A204.1 (cell line): ENCODE measurements around the gene APOC1.
"Not testable (repeated sequence)": the region's sequence is repeated elsewhere in the genome, so short reads cannot be mapped to it uniquely, and the experiment has no call there.

Source experiments
- FAIRE-seq: peaks from 2 replicates; lab custom pipeline; 2012; peaks lifted over from hg19 to GRCh38; lab: Jason Lieb, UNC

Gene APOC1

GRCh38 chr19:44889830-44890365, 24.5 kb upstream of the APOC1 start:
- no peak for FAIRE-seq

GRCh38 chr19:44890366-44891015, 23.9 kb upstream of the APOC1 start:
- peak; percentile 99 for FAIRE-seq

DNA sequence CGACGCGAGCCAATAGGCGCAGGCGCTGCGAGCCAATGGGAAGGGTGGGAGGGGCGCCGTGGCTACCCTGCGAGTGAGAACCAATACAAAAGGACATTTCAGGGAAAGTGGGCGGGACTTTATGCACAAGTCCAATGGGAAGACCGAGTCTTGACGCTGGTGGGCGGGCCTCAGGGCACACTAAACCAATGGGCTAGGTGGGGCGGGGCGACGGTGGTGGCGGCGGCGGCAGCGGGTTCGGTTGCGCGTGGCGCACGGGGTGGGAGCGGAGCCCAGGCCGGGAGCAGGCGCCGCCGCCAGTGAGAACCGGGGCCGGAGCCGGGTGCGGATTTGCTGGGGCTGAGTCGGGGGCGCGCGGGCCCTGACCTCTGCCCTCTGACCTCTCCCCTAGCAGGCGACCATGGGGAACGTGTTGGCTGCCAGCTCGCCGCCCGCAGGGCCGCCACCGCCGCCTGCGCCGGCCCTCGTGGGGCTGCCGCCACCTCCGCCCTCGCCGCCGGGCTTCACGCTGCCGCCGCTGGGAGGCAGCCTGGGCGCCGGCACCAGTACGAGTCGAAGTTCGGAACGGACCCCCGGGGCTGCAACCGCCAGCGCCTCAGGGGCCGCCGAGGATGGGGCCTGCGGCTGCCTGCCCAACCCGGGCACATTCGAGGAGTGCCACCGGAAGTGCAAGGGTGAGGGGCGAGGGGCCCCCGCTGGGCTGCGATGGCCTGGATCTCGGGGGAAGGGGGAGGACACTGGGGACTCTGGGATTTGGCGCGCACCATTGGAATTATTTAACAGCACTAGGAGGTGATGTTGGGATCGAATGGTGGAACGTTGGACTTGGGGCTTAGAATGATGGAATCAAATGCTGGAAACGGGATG, 23.2 kb upstream of the APOC1 start, which contains the start of gene TOMM40:
TOMM40 (plus strand) TSS at position 239 of the 867 bp plus-strand sequence; CDS start at position 401, 162 bp downstream.
- no peak for FAIRE-seq

DNA sequence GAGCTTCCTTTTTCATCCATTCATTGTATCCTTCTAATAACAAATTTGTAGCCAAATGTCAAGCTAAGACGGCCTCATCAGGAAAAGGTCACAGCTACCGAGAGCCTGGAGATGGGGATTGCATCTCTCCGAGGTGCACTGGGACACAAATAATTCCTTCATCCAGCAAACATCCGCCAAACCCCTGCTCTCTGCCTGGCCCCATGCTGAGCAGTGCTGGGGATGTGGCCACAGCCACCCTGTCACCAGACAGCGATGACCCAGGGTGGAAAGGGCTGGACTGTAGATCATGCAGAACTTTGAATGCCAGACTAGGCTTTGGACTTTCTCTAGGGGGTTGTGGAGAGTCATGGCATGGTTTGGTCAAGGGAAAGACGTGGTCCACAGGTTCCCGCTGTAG, 21.5 kb upstream of the APOC1 start:
- no peak for FAIRE-seq

GRCh38 chr19:44893332-44894051, 20.9 kb upstream of the APOC1 start:
- no peak for FAIRE-seq

- no peak for FAIRE-seq
Measured at GRCh38 chr19:44894052-44894400, 20.4 kb upstream of the APOC1 start.

DNA sequence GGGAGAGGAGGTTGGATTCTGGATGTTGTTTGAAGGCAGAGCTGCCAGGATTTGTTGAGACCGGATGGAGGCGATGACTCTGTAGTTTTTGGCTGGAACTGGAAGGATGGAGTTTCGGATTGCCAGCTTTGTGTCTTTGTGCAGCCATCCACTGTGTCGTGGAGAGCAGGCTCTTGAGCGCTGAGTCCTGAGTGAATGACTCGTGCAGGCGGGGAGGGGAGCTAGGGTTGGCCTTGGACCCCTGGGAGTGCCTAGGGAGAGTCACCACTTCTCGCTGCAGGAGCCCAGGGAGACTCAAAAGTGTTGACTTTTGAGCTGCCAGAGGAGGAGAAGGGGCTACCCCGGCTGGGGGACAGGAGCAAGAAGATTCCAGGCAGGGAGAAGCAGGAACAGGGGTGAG, 19.5 kb upstream of the APOC1 start:
- FAIRE-seq = no peak

DNA sequence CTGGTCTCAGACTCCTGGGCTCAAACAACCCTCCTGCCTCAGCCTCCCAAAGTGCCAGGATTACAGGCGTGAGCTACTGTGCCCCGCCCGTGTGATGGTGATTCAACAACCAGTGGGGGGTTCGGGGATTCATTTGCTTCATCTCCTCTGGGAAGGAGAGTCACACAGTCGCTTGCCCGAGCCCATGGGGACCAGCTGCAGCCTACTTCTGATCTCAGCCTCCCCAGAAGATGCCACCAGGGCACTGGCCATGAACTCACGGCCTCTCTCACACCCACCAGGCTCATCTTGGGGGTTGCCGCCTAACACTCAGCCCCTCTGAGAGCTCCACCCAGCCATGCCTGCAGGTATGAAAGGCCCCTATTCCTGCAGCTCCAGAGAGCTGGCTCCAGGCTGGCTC, 16.6 kb upstream of the APOC1 start:
- no peak for FAIRE-seq

- FAIRE-seq = no peak
Measured at GRCh38 chr19:44900328-44901244, 13.8 kb upstream of the APOC1 start.

DNA sequence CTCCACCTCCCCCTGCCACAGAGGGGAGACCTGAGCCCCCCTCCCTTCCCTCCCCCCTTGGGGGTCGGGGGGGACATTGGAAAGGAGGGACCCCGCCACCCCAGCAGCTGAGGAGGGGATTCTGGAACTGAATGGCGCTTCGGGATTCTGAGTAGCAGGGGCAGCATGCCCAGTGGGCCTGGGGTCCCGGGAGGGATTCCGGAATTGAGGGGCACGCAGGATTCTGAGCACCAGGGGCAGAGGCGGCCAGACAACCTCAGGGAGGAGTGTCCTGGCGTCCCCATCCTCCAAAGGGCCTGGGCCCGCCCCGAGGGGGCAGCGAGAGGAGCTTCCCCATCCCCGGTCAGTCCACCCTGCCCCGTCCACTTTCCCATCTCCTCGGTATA, 11.2 kb upstream of the APOC1 start:
- FAIRE-seq = no peak

DNA sequence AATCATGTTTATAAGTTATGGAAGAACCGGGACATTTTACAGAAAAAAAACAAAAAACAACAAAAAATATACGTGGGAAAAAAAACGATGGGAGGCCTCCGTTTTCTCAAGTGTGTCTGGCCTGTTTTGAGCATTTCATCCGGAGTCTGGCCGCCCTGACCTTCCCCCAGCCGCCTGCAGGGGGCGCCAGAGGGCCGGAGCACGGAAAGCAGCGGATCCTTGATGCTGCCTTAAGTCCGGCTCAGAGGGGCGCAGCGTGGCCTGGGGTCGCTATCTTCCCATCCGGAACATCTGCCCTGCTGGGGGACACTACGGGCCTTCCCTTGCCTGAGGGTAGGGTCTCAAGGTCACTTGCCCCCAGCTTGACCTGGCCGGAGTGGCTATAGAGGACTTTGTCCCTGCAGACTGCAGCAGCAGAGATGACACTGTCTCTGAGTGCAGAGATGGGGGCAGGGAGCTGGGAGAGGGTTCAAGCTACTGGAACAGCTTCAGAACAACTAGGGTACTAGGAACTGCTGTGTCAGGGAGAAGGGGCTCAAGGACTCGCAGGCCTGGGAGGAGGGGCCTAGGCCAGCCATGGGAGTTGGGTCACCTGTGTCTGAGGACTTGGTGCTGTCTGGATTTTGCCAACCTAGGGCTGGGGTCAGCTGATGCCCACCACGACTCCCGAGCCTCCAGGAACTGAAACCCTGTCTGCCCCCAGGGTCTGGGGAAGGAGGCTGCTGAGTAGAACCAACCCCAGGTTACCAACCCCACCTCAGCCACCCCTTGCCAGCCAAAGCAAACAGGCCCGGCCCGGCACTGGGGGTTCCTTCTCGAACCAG, 10.6 kb upstream of the APOC1 start:
- no peak for FAIRE-seq

DNA sequence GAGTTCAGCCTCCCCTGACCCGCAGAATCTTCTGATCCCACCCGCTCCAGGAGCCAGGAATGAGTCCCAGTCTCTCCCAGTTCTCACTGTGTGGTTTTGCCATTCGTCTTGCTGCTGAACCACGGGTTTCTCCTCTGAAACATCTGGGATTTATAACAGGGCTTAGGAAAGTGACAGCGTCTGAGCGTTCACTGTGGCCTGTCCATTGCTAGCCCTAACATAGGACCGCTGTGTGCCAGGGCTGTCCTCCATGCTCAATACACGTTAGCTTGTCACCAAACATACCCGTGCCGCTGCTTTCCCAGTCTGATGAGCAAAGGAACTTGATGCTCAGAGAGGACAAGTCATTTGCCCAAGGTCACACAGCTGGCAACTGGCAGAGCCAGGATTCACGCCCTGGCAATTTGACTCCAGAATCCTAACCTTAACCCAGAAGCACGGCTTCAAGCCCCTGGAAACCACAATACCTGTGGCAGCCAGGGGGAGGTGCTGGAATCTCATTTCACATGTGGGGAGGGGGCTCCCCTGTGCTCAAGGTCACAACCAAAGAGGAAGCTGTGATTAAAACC, 9.9 kb upstream of the APOC1 start:
- FAIRE-seq = no peak

DNA sequence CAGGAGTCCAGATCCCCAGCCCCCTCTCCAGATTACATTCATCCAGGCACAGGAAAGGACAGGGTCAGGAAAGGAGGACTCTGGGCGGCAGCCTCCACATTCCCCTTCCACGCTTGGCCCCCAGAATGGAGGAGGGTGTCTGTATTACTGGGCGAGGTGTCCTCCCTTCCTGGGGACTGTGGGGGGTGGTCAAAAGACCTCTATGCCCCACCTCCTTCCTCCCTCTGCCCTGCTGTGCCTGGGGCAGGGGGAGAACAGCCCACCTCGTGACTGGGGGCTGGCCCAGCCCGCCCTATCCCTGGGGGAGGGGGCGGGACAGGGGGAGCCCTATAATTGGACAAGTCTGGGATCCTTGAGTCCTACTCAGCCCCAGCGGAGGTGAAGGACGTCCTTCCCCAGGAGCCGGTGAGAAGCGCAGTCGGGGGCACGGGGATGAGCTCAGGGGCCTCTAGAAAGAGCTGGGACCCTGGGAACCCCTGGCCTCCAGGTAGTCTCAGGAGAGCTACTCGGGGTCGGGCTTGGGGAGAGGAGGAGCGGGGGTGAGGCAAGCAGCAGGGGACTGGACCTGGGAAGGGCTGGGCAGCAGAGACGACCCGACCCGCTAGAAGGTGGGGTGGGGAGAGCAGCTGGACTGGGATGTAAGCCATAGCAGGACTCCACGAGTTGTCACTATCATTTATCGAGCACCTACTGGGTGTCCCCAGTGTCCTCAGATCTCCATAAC, 8.8 kb upstream of the APOC1 start, which contains the start of gene APOE:
APOE (plus strand) TSS at position 360 of the 724 bp plus-strand sequence. CDS start 829 bp downstream, outside the sequence.
- no peak for FAIRE-seq

DNA sequence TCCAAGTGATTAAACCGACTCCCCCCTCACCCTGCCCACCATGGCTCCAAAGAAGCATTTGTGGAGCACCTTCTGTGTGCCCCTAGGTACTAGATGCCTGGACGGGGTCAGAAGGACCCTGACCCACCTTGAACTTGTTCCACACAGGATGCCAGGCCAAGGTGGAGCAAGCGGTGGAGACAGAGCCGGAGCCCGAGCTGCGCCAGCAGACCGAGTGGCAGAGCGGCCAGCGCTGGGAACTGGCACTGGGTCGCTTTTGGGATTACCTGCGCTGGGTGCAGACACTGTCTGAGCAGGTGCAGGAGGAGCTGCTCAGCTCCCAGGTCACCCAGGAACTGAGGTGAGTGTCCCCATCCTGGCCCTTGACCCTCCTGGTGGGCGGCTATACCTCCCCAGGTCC, 6.8 kb upstream of the APOC1 start:
- FAIRE-seq = no peak

- no peak for FAIRE-seq
Measured at GRCh38 chr19:44908074-44908835, 6.2 kb upstream of the APOC1 start.

DNA sequence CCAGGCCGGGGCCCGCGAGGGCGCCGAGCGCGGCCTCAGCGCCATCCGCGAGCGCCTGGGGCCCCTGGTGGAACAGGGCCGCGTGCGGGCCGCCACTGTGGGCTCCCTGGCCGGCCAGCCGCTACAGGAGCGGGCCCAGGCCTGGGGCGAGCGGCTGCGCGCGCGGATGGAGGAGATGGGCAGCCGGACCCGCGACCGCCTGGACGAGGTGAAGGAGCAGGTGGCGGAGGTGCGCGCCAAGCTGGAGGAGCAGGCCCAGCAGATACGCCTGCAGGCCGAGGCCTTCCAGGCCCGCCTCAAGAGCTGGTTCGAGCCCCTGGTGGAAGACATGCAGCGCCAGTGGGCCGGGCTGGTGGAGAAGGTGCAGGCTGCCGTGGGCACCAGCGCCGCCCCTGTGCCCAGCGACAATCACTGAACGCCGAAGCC, 5.6 kb upstream of the APOC1 start:
- no peak for FAIRE-seq

DNA sequence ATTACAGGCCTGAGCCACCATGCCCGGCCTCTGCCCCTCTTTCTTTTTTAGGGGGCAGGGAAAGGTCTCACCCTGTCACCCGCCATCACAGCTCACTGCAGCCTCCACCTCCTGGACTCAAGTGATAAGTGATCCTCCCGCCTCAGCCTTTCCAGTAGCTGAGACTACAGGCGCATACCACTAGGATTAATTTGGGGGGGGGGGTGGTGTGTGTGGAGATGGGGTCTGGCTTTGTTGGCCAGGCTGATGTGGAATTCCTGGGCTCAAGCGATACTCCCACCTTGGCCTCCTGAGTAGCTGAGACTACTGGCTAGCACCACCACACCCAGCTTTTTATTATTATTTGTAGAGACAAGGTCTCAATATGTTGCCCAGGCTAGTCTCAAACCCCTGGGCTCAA, 4.6 kb upstream of the APOC1 start:
- FAIRE-seq = no peak

DNA sequence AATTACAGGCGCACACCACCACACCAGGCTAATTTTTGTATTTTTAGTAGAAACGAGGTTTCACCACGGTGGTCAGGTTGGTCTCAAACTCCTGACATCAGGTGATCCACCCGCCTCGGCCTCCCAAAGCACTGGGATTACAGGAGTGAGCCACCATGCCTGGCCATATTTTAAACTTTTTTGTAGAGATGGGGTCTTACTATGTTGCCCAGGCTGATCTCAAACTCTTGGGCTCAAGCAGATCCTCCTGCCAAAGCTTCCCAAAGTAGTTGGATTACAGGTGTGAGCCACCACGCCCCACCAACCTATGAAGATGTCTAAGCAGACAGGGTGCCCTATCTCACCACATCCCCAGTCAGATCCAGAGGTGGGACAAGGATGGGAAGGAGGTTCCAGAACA, 2.5 kb upstream of the APOC1 start:
- FAIRE-seq = not testable (repeated sequence)

DNA sequence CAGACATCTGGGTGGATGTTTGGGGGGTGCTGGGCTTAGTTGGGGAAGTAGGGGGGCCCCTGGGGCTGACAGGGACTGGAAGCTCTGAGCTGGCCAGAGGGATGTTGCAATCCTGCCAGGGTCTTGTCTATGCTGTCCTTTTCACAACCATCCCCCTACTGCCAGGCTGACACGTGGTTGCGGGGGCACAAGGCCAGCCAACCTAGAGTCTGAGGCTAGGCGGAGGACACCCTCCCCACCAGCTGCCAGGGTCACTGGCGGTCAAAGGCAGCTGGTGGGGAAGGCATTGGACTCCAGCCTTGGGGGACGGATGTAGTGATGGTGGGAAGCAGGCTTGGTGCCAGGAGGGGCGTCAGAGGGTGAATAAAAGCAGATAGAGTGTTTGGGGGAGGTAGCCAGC, 1.6 kb upstream of the APOC1 start:
- FAIRE-seq = no peak
